Hepatic stellate cell (primary cell): ENCODE measurements around the gene GP9.
"Not testable (repeated sequence)": the region's sequence is repeated elsewhere in the genome, so short reads cannot be mapped to it uniquely, and the experiment has no call there.

ENCODE experiments used
- DNase-seq: peaks from one replicate; pipeline ENCODE4 v3.0.0; 2011; ENCODE audit warnings: low spot score

GP9 gene

DNA sequence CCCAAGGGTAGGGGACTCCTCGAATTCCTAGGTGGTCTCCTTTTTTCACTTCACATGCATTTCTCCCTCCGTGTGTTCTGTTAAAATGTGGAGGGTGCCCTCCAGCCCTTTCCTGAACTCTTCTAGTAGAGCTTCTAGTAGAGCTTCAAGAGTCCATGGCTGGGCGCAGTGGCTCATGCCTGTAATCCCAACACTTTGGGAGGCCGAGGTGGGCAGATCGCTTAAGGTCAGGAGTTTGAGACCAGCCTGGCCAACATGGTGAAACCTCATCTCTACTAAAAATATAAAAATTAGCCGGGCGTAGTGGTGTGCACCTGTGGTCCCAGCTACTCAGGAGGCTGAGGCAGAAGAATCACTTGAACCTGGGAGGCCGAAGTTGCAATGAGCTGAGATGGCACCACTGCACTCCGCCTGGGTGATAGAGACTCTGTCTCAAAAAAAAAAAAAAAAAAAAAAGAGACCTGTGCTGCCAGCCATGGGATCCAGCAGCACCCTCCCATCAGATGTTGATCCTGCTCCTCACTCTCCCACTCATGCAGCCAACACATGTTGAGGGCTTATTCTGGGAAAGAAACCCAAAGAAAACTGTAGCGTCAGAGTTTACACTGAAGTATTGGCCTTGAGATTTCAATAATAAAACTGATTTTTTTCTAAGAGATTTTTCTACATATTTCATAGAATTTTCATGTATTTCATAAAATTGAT lies 50.6 kb downstream of the GP9 start:
- not testable (repeated sequence) for DNase-seq
